Muscle of arm (tissue), 12 donors: Measurements from ENCODE around the gene MALSU1. TPM values are rescaled to one million over a fixed set of nuclear protein-coding genes. Genes with fewer than 3 reads are reported as not detected.

Experiments
- DNase-seq: peaks from one replicate; pipeline ENCODE4 v3.0.0-alpha.2; 2013
- polyA plus RNA-seq, 12 donors: library from polyadenylated mRNA; unstranded; fragments of 120-200 nt; gene quantifications; one replicate each; pipeline ENCODE4 v1.2.1, GENCODE V29; 2013; ENCODE audit not compliant: insufficient read length in 12 of 12

The MALSU1 gene
- polyA plus RNA-seq, 12 donors = 46.6 to 102 (median 77.6) TPM; not detected in 1

DNA sequence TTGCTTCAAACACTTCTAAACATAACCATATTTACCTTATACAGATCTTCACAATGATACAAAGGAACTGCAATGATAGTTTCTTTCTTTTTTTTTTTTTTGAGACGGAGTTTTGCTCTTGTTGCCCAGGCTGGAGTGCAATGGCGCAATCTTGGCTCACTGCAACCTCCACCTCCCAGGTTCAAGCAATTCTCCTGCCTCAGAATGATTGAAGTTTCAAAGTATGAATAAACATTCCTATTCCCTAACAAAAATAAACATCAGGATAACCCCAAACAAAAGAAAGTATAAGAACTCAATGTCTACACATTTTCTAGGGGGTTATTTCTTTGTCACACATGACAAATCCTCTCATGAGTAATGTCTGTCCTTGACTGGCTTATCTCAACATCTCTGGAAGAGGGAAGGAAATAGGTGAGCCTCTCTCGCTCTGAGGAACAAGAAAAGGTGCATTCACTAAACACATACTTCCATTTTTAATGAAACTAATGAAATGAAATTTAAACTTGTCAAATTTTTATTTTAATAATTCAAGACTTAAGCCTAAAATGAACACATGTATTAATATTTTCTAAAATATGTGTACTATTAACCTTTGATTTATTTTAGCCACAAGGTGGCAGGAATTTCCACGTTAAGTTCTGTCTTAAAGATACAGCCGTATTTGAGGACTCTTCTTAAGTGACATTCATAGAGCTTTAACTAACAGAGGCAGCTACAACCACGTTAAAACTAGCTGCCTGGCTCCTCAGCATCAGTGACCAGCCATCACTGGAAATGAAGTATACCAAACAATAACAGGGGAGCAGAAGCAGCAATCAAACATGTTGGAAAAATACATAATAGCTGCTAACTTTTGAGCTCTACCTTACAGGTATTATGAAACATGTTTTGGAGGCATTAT lies 58.3 kb downstream of the MALSU1 start:
- DNase-seq = peak; percentile 41

DNA sequence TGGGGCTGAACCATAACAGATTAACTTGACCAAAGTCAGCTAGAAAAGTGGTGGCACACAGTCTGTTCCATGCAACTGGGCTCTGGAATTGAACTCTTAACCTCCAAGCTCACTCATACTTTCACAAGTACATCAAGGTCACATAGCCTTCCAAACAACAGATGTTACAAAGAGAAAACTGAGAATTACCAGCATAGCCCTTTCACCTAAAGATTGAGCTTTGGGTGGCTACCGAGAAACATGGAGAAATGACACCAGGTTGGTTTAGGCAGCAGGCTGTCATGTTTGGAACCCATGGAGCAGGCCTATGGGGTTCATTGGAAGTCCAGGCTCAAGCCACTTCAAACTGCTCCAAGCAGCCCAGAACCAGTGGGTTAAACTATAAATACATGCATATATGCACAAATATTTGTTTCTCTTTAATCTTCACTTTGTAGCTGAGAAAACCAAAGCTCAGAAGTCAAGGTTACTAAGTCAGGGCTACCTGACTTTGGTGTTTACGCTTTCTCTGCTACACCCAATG lies 59.1 kb downstream of the MALSU1 start:
- no peak for DNase-seq

Other genes starting within 250 kb of the MALSU1 start
- gene KLHL7, start 193.6 kb upstream of the MALSU1 start, polyA plus RNA-seq = 10 to 100 TPM in 11 of 12 donors, not detected in 1; 20.0 to 41.4 (median 26.0) TPM
- gene NUP42, start 117.3 kb upstream of the MALSU1 start, polyA plus RNA-seq = 10 to 100 TPM in 11 of 12 donors, not detected in 1; 26.5 to 57.9 (median 35.0) TPM
- gene GPNMB, start 52.6 kb upstream of the MALSU1 start, polyA plus RNA-seq = 100 to 1,000 TPM in 1 of 12 donors, 10 to 100 TPM in 10, not detected in 1; 18.2 to 147 (median 46.7) TPM
- gene IGF2BP3, start 171.2 kb downstream of the MALSU1 start, polyA plus RNA-seq = 10 to 100 TPM in 11 of 12 donors, not detected in 1; 22.1 to 57.4 (median 34.1) TPM
- over 10,000 TPM in 1 of 12 donors, 100 to 1,000 TPM in 9, 10 to 100 TPM in 2; 94.1 to 11,132 (median 133) TPM for gene TRA2A, start 232.6 kb downstream of the MALSU1 start, polyA plus RNA-seq